ENCODE data around the gene TPST2. TPM values are rescaled to one million over a fixed set of nuclear protein-coding genes. Genes with fewer than 3 reads are reported as not detected.

TPST2 gene
- total and polyA plus RNA-seq, 2 of the 4 experiments (the other 2 are of a cell fraction), result 42.5 to 63.6 TPM

DNA sequence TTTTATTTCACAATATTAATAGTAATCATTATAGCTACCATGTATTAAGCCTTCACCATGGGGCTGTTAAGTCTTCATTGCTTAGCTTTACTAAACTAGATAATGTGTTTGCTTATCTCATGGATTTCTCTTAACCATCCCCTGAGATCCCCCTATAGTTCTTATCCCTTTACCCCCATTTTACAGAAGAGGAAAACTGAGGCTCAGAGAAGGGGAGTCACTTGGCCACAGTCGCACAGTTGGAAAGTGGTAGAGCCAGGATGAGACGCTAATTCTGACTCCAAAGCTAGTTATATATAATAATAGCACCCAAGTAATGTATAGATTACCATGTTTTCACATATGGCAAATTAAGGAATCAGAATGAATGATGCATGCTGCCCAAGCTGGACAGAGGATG, 67.9 kb downstream of the TPST2 start:
- Histone ChIP-seq H3K9ac (ENCODE audit: low read depth, low read length) (no peak overlapping the region), H3K9me3 (ENCODE audit: control insufficient read depth, insufficient read depth, low read length) (no peaks in the 10 kb centered on the region), H3K27ac (ENCODE audit: insufficient read depth, low read length) (no peak overlapping the region), H3K9me1 (ENCODE audit: insufficient read depth, low read length) (no peaks in the 10 kb centered on the region), H4K91ac (ENCODE audit: insufficient read depth, low read depth, low read length) (no peak overlapping the region), H2AK9ac (replicated peaks; ENCODE audit: low read depth, low read length, poor library complexity) (no peak overlapping the region), H3K23ac (ENCODE audit: low read depth, low read length) (no peak overlapping the region), H3K4me2 (ENCODE audit: low read depth, low read length) (no peak overlapping the region), H3K79me1 (ENCODE audit: low read depth in 1 of 2, low read length in 2 of 2) (no peaks in the 10 kb centered on the region), H2AFZ (replicated peaks; ENCODE audit: low read length, poor library complexity) (no peak overlapping the region), H3K36me3 (ENCODE audit: control insufficient read depth, insufficient read depth, low read length) (peaks cover 10% of the 10 kb centered on the region), H3K18ac (ENCODE audit: low read depth, low read length) (no peak overlapping the region), H4K8ac (ENCODE audit: low read depth in 2 of 2, low read length in 2 of 2) (no peak overlapping the region), H3K4ac (ENCODE audit: low read depth, low read length) (no peak overlapping the region), H3K4me3 (ENCODE audit: insufficient read depth, low read depth, low read length) (no peak overlapping the region), H3K27me3 (ENCODE audit: control insufficient read depth, insufficient read depth, low read length) (no peaks in the 10 kb centered on the region), H2BK20ac (ENCODE audit: low read depth, low read length) (no peak overlapping the region), H2BK5ac (ENCODE audit: low read depth, low read length, poor library complexity, severe bottlenecking) (no peak overlapping the region), H2AK5ac (ENCODE audit: low read depth, low read length) (no peak overlapping the region), H3K56ac (ENCODE audit: extremely low read depth, insufficient read depth, low read length) (no peak overlapping the region), H2BK15ac (ENCODE audit: low read depth, low read length) (no peak overlapping the region), H4K20me1 (ENCODE audit: insufficient read depth, low read length) (no peaks in the 10 kb centered on the region), H3K4me1 (ENCODE audit: control insufficient read depth, insufficient read depth, low read length) (no peaks in the 10 kb centered on the region), H4K5ac (ENCODE audit: low read depth, low read length) (no peak overlapping the region), H3K14ac (replicated peaks; ENCODE audit: low read depth, low read length) (no peak overlapping the region), H2BK120ac (ENCODE audit: low read depth, low read length) (no peak overlapping the region)
- dilution Hi-C loops (cut with HindIII; ENCODE audit: low sequenced_read_pairs, unreplicated experiment), result no loop called here
- no CpG with 5 or more reads among the region's 2 CpGs for WGBS, 2 experiments (ENCODE audit: extremely low coverage in 2 of 2, insufficient read length in 1 of 2)
- no TSS peak for BruUV-seq (replicated peaks)
- ATAC-seq (ENCODE audit: low read depth) (no peak), DNase-seq (no peak)
- POLR2A ChIA-PET (ENCODE audit: unreplicated experiment), result interaction anchor here (1.0 kb wide), 1 partner anchor 24 kb away, joined by 5 read pairs; no protein-coding TSS in a partner anchor
- TF ChIP-seq CEBPB (IDR thresholded peaks at IDR 0.05; ENCODE audit: low read depth, low read length), result 0 out of 2 replicates have a peak, but pooled peaks have one; percentile 9
- TF ChIP-seq RFX5 (IDR thresholded peaks at IDR 0.05; ENCODE audit: low read depth, low read length), result no peak
- CTCF ChIA-PET, result no interaction called here
- intact Hi-C loops (cut with micrococcal nuclease), result no loop called here
- in situ Hi-C loops (cut with MboI; ENCODE audit: low sequenced_read_pairs), result no loop called here
